Endodermal cell (in vitro differentiated cells): Measurements from ENCODE around the gene RIMKLB. TPM values are rescaled to one million over a fixed set of nuclear protein-coding genes. Genes with fewer than 3 reads are reported as not detected.

Experiments used
- DNase-seq: peaks from one replicate; pipeline ENCODE4 v3.0.0-alpha.2; 2017
- H3K27ac ChIP-seq: 2 replicates; pipeline ENCODE4 v1.5.1; 2013; ENCODE audit warnings: mild to moderate bottlenecking, low read depth, low read length, moderate library complexity
- H3K27me3 ChIP-seq: 2 replicates; pipeline ENCODE4 v1.6.1; 2013; ENCODE audit warnings: mild to moderate bottlenecking, low read length, moderate library complexity; ENCODE audit not compliant: insufficient read depth, control insufficient read depth, poor library complexity, severe bottlenecking
- H3K36me3 ChIP-seq: 2 replicates; pipeline ENCODE4 v1.7.0; 2013; ENCODE audit warnings: mild to moderate bottlenecking, low read length, moderate library complexity; ENCODE audit not compliant: control insufficient read depth, insufficient read depth
- H3K4me1 ChIP-seq: one replicate; pipeline ENCODE4 v1.7.0; 2013; ENCODE audit warnings: low read length; ENCODE audit not compliant: control insufficient read depth, insufficient read depth
- H3K4me3 ChIP-seq: 2 replicates; pipeline ENCODE4 v1.5.1; 2013; ENCODE audit warnings: mild to moderate bottlenecking, low read length, moderate library complexity
- H3K9ac ChIP-seq: 2 replicates; pipeline ENCODE4 v1.6.1; 2013; ENCODE audit warnings: mild to moderate bottlenecking, low read length, moderate library complexity; ENCODE audit not compliant: poor library complexity, severe bottlenecking; ENCODE audit errors: extremely low read depth
- H3K9me3 ChIP-seq: 2 replicates; pipeline ENCODE4 v1.6.1; 2013; ENCODE audit warnings: mild to moderate bottlenecking, low read length, moderate library complexity; ENCODE audit not compliant: control insufficient read depth
- H3K27ac Mint-ChIP-seq: 2 replicates; pipeline ENCODE4 v1.8.0; 2020; ENCODE audit warnings: mixed read lengths
- H3K27me3 Mint-ChIP-seq: 2 replicates; pipeline ENCODE4 v1.8.0; 2021; ENCODE audit warnings: mild to moderate bottlenecking, mixed read lengths; ENCODE audit not compliant: insufficient read depth
- H3K36me3 Mint-ChIP-seq: 2 replicates; pipeline ENCODE4 v1.8.0; 2020; ENCODE audit warnings: low read depth, mixed read lengths
- H3K4me1 Mint-ChIP-seq: 2 replicates; pipeline ENCODE4 v1.8.0; 2020; ENCODE audit warnings: mixed read lengths
- H3K4me3 Mint-ChIP-seq: 2 replicates; pipeline ENCODE4 v1.8.0; 2020; ENCODE audit warnings: mild to moderate bottlenecking, moderate library complexity, mixed read lengths
- H3K9me3 Mint-ChIP-seq: 2 replicates; pipeline ENCODE4 v1.8.0; 2020; ENCODE audit warnings: mild to moderate bottlenecking, mixed read lengths
- WGBS, 2 experiments: methylation state at CpG; one replicate each; pipeline versions ENCODE4 v1.1.5 to v1.1.7; 2013; ENCODE audit warnings: missing lambda C conversion rate in 2 of 2, mixed read lengths in 1 of 2; ENCODE audit not compliant: insufficient coverage in 1 of 2, insufficient read length in 1 of 2; 5-methylcytosine and 5-hydroxymethylcytosine counted together
- total RNA-seq, 2 donors: library from RNA; stranded (reverse); fragmentation: NEBNext Ultra II Directional in 1 of 2; extraction: Animal tissue kit (Norgen Biotek cat#: 25700) in 1 of 2; gene quantifications; 2 replicates in 1 of 2; 3 replicates in 1 of 2; pipeline ENCODE4 v1.2.1, GENCODE V29; 2021
- TF ChIP-seq, protein P1 (sequence below): fragments of 200-600 bp; sonication (generic); conservative IDR thresholded peaks from 2 replicates; pipeline ENCODE4 v1.5.0; 2021; ENCODE audit warnings: antibody characterized with exemption, mild to moderate bottlenecking

RIMKLB gene
- total RNA-seq, 2 donors from 2014 or later = 85.3 to 180 TPM

DNA sequence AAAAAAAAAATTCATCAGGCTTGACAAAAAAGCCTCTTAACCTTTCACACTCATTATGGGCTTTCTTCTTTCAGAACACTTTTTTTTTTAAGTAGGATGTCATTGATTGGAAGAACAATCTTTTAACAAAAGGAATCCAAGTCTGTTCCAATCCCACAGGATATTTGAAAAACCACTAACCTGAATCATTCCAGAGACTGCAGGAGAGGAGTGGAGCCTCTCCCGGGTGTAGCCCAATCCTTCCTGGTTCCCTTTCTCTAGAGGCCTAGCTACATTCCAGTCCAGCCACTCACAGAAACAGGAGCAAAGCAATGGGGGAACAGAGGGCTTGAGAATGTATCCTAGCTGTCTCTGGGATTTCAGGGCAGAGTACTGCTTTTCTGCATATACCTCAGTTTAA lies 39.4 kb upstream of the RIMKLB start:
- H3K27ac ChIP-seq = no peak overlapping the region
- no peaks in the 10 kb centered on the region for H3K27me3 ChIP-seq
- H3K4me1 ChIP-seq = peaks cover 5% of the 10 kb centered on the region
- DNase-seq = peak; percentile 63
- no peaks in the 10 kb centered on the region for H3K9me3 Mint-ChIP-seq
- no peaks in the 10 kb centered on the region for H3K27me3 Mint-ChIP-seq
- TF ChIP-seq, protein P1, sequence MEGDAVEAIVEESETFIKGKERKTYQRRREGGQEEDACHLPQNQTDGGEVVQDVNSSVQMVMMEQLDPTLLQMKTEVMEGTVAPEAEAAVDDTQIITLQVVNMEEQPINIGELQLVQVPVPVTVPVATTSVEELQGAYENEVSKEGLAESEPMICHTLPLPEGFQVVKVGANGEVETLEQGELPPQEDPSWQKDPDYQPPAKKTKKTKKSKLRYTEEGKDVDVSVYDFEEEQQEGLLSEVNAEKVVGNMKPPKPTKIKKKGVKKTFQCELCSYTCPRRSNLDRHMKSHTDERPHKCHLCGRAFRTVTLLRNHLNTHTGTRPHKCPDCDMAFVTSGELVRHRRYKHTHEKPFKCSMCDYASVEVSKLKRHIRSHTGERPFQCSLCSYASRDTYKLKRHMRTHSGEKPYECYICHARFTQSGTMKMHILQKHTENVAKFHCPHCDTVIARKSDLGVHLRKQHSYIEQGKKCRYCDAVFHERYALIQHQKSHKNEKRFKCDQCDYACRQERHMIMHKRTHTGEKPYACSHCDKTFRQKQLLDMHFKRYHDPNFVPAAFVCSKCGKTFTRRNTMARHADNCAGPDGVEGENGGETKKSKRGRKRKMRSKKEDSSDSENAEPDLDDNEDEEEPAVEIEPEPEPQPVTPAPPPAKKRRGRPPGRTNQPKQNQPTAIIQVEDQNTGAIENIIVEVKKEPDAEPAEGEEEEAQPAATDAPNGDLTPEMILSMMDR = no peak
- H3K4me3 ChIP-seq = no peak overlapping the region
- H3K9me3 ChIP-seq = no peaks in the 10 kb centered on the region
- peaks cover 14% of the 10 kb centered on the region for H3K4me1 Mint-ChIP-seq
- H3K36me3 ChIP-seq = no peaks in the 10 kb centered on the region
- no peaks in the 10 kb centered on the region for H3K36me3 Mint-ChIP-seq
- peak overlapping the region; percentile 92 for H3K27ac Mint-ChIP-seq
- H3K9ac ChIP-seq = peak overlapping the region; percentile 15
- WGBS, 2 experiments = 47% methylated on average over 1 of the region's 1 CpG; no CpG with 5 or more reads in 1 of the 2 experiments
- no peak overlapping the region for H3K4me3 Mint-ChIP-seq

DNA sequence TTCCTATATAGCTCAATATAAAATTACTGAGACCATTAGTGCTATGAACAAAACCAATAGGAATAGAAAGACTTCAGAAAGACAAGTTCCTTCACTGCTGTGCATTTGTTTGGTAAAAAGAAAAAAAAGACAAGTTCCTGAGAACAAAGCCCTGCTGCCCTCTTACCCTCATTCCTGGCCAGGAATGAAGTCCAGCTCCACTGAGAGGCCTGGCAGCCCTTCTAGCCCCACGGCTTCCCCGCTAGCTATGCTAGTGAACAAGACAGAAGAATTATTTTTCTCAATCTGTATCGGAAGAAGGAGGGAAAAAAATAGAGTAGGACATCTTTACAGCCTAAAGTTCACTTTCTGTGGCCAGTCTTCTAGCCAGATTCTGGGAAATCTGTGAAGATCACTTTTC lies 36.8 kb upstream of the RIMKLB start:
- Histone ChIP-seq H3K9me3 (no peaks in the 10 kb centered on the region), H3K27me3 (no peaks in the 10 kb centered on the region), H3K27ac (no peak overlapping the region), H3K9ac (no peak overlapping the region), H3K4me3 (no peak overlapping the region), H3K36me3 (no peaks in the 10 kb centered on the region), H3K4me1 (peaks cover 5% of the 10 kb centered on the region)
- H3K4me3 Mint-ChIP-seq = no peak overlapping the region
- no peak overlapping the region for H3K27ac Mint-ChIP-seq
- H3K27me3 Mint-ChIP-seq = no peaks in the 10 kb centered on the region
- TF ChIP-seq, protein P1 = no peak
- no peak for DNase-seq
- H3K9me3 Mint-ChIP-seq = no peaks in the 10 kb centered on the region
- H3K4me1 Mint-ChIP-seq = peaks cover 6% of the 10 kb centered on the region
- WGBS, 2 experiments = 93 to 95% methylated on average over 3 of the region's 3 CpGs
- no peaks in the 10 kb centered on the region for H3K36me3 Mint-ChIP-seq

DNA sequence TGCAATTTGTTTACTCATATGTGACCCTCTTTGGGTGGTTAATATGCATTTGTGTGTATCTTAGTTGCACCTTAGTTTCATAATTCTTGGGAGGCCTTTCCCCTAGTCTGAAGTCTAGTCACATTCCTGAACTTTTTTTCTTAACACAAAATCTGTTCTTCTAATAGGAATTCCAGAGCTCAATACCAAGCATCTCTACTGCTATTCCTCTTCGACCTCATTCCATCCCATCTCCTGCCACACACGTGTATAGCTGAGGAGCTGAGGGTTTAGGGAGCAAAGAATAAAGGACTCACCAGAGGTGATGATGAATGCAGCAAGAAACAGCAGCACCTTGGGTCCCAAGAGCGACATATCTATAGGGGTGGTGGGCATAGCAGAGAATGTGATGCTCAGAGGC lies 36.0 kb upstream of the RIMKLB start:
- peaks cover 6% of the 10 kb centered on the region for H3K4me1 Mint-ChIP-seq
- Histone ChIP-seq H3K9me3 (no peaks in the 10 kb centered on the region), H3K36me3 (no peaks in the 10 kb centered on the region), H3K9ac (no peak overlapping the region), H3K27ac (no peak overlapping the region), H3K4me1 (peaks cover 5% of the 10 kb centered on the region), H3K27me3 (no peaks in the 10 kb centered on the region), H3K4me3 (no peak overlapping the region)
- no peaks in the 10 kb centered on the region for H3K9me3 Mint-ChIP-seq
- H3K36me3 Mint-ChIP-seq = no peaks in the 10 kb centered on the region
- no peaks in the 10 kb centered on the region for H3K27me3 Mint-ChIP-seq
- H3K27ac Mint-ChIP-seq = no peak overlapping the region
- TF ChIP-seq, protein P1 = no peak
- WGBS, 2 experiments = 96% methylated on average over 2 of the region's 3 CpGs; no CpG with 5 or more reads in 1 of the 2 experiments
- no peak for DNase-seq
- H3K4me3 Mint-ChIP-seq = no peak overlapping the region
